GM18868 (cell line): Measurements from ENCODE around the gene TMEM179.
"Not testable (repeated sequence)": the region's sequence is repeated elsewhere in the genome, so short reads cannot be mapped to it uniquely, and the experiment has no call there.

ENCODE experiments used
- ATAC-seq: cut with Tn5 transposase; IDR thresholded peaks from one replicate; pipeline ENCODE4 v1.9.1; 2021; ENCODE audit warnings: mild to moderate bottlenecking, moderate library complexity; ENCODE audit not compliant: unreplicated experiment

The TMEM179 gene

DNA sequence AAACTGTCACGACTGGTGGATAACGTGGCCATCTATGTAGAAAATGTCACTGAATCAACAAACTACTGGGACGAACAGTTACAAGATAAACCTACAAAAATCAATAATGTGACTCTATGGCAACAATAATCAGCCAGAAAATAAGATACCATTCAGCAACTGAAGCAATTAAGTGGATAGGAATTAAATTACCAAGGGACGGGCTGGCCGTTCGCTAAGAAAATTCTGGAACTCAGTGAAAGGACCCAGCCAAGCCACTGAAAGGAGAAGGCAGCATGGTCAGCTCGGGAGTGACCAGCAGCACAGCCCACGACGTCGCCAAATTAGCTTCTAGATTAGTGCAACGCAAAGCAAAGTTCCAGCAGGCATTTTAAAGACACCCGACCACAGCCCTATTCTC is 33.6 kb upstream of the TMEM179 start:
- no peak for ATAC-seq

DNA sequence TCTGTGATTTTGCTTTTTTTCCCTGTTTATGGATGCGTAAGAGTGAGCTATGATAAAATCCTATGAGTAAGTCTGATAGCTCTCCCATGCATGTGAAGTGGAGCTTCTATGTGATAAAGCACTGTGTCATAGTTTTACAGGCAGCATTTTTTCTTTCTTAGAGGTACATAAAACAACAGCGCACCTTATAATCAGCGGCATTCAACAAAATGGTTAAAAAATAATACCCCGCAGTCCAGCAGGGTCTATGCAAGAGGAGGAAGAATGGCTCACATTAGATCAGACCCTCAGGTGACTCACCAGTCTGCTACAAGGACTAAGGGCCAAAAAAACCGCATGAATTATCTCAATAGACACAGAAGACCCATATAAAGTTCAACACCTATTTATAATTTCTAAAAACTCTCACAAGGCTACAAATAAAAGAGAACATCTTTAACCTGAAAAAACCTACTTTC is 33.0 kb upstream of the TMEM179 start:
- ATAC-seq: no peak

DNA sequence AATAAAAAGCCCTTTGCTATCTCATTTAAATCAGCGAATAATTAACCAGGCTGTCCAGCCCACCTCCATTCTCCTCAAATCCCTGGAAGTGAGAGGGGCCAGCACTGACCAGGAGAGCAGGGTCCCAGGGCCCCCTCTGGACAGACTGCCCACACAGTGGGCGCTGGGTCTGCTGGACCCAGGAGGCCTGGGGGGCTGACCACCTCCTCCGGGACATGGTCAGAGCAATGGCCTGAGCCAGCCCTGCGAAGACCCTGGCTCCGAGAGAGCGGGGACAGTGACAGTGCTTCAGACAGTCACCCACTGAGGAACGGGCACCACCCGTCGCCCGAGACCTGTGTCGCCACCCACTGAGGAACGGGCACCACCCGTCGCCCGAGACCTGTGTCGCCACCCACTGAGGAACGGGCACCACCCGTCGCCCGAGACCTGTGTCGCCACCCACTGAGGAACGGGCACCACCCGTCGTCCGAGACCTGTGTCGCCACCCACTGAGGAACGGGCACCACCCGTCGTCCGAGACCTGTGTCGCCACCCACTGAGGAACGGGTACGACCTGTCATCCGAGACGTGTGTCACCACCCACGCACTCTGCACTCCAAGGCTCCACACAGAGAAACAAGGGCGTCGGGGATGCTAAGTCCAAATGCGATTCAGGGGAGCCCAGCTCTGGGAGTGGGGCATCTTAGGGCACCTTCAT is 32.4 kb upstream of the TMEM179 start:
- not testable (repeated sequence) for ATAC-seq

DNA sequence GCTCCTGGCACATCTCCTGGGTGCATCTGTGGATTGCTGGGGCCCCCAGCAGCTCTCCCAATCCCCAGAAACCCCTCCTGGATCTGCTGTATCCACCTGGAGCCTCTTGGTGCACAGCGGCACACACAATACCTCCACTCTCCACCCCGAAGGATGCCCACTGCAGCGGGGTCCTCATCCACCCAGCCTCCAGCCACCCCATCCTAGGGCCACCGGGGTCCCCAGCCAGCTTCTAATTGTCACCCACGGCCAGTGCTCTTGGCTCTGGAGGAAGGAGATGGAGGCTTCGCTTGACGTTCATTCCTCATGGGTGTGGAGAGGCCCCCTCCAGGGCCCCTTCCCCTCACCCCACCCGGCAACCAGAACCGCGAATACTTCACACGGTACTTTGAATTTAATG is 31.6 kb upstream of the TMEM179 start:
- ATAC-seq: no peak

DNA sequence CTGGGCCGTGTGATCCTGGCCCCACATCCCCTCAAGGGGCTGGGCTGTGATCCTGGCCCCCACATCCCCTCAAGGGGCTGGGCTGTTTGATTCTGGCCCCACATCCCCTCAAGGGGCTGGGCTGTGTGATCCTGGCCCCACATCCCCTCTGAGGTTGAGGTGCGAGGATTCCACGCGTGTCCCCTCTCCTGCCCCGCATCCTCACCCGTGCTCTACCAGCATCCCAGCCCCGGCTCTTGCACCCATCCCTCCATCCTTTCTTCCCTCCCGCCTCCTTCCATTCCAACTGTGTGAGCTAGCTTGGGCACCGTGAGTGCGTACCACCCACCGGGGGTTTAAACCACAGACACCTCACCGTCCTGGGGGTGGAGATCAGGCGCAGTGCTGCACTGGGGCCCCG is 31.1 kb upstream of the TMEM179 start:
- ATAC-seq: no peak

DNA sequence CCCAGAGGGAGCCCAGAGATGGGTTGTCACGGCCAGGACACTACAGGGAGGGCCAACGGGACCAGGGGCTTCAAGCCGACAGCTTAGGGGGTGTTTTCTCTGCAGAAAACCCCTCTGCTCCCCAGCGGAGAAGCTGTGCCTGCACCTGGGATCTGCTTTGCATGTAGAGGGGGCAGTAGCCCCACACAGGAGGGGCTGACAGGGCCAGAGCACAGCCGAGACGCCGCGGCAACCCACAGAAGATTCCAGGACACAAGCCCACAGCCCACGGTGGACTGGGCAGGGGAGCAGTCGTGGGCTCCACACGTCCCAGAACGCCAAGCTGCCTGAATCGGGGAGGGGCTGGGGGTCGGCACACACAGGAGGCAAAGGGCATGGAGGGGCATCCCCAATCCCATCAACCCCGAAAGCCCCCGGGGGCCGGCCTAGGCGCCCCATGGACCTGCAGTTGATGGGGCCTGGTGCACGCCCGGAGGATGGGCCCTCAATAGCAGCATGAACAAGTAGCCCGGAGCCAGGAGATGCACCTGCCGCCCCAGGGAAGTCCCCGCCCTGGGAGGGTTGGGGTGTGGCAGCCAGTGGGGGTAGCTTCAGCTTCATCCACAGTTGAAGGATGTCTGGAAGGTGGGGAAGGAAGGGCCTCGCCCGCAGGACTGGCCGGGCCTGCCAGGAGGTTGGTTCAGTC is 30.5 kb upstream of the TMEM179 start:
- ATAC-seq: no peak

DNA sequence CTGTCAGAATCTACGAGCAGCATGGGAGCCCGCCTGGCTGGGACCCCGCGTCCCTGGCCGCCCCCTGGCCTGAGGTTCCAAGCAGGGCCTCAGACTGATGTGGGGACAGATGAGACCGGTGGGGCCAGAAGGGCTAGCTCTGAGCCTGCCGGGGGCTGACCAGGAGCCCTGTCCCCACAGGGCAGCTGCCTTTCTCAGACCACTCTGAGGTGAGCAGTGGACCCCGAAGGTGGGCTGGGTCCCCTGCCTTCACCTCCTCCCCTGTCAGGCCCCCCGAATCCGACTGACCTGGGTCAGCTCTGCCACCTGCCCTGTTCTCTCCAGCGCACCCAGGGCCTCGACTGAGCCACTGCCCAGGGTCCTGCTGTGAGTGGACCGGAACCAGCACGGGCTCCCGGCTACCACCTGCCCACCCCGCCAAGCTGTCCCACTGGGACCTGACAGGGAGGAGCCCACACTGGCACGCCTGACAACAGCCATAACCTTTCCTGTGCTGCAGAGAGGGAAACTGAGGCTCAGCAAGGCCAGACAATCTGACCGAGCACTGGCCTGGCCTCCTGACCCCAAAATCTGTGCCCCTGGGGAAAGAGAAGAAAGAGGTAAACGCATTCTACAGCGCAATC is 29.7 kb upstream of the TMEM179 start:
- no peak for ATAC-seq

DNA sequence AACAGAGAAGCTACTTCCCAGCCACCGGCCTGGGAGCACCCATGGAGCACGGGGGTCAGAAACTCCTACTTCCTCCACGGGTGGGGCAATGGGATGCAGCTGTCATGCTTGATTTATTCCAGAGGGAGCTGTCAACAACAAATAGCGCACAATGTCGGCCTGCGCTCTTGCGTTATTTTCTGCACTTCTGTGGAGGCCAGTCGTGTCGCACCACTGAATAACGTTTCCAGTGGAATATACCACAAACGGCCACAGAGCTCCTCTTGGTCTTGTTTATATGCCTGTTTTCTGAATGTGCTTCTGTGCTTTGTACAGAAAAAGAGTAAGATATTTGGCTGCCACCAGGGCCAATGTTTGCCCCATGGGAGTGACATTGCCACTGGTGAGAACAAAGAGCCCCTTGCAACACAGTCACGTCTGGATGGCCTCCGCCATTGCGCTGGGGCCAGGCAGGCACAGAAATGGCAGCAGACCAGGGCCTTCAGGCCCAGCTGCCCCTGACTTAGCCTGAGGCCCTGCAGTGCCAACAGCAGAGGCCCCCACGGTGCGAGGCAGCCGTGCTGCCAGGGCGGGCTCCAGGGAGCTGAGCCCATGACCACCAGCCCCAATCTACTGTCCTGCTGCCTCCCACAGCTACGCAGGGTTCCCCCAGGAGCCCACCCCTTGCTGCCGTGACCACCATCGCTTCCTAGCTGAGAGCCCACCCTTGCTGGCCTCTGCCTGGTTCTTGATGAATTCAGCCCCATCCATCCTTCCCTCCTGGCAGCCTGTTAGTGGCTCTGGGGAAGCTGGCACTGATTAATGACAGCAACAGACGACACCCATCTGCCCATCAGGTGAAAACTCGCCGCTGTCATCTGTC is 28.9 kb upstream of the TMEM179 start:
- ATAC-seq: no peak

DNA sequence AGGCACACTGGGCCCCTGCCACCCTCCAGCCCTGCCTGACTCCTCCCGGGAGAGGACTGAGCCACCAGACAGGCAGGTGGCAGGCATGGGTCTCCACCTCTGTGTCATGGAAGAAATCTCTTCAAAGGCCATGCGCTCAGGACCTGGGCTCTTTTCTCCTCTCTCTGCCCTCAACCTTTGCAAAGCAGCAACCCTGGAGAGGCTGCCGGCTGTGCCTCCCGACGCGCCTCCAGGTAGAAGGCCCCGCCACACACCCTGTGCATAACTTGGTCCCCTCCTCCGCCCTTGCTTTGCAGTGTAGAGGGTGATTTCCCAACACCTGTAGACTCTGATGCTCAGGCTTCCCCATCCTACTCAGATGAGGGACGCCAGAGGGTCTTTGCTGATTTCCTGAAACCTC is 28.2 kb upstream of the TMEM179 start:
- no peak for ATAC-seq

DNA sequence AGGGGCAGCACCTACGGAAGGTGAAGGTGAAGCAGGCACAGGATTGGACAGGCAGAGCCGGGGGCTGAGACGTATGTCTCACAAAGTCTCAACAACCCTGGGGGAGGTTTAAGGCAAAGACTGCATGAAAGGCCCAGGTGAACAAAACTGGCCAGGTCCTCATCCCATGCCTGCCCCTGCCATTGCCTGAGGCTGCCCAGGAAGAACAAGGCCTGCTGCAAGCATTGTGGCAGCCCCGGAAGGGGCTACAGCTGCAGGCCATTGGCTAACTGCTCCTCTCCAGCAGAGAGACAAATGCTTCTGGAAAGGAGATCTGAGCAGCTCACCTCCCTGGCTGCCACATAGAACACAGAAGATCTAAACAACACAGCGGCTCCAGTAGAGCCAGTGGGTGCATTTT is 20.4 kb upstream of the TMEM179 start:
- ATAC-seq: no peak

DNA sequence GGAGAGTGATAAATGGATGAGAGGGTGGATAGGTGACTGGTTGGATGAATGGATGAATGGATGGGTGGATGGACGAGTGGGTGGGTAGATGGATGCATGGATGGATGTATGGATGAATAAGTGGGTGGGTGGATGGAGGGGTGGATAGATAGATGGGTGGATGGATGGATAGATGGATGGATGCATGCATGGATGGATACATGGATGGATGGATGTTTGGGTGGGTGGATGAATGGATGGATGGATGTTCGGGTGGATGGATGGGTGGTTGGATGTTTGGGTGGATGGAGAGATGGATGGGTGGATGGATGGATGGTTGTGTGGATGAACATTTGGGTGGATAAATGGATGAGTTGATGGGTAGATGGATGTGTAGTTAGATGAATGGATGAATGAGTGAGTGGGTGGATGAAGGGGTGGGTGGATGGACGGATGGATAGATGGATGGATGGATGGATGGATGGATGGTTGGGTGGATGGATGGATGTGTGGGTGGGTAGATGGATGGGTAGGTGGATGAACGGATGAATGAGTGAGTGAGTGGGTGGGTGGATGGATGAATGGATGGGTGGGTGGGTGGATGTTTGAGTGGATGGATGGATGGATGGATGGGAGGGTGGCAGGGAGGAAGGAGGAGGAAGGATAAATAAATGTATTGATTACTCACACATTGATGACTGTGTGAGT is 9.7 kb upstream of the TMEM179 start:
- no peak for ATAC-seq

DNA sequence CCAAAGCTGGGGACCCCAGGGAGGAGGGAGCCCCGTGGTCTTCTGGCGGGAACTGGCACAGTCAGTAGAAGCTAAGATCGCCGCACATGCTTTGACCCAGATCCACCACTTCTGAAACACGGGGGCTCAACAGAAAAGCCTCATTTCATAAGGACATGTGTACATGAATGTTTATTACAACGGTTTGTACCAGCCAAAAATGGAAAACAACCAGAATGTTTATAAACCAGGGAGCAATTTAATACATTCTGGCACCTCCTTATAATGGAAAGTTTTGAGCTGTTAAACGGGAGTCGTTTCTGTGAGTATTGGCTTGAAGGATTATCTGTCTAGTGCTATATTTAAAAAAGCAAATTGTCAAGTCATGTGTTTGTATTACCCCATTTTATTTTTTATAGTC is 7.3 kb upstream of the TMEM179 start:
- no peak for ATAC-seq

DNA sequence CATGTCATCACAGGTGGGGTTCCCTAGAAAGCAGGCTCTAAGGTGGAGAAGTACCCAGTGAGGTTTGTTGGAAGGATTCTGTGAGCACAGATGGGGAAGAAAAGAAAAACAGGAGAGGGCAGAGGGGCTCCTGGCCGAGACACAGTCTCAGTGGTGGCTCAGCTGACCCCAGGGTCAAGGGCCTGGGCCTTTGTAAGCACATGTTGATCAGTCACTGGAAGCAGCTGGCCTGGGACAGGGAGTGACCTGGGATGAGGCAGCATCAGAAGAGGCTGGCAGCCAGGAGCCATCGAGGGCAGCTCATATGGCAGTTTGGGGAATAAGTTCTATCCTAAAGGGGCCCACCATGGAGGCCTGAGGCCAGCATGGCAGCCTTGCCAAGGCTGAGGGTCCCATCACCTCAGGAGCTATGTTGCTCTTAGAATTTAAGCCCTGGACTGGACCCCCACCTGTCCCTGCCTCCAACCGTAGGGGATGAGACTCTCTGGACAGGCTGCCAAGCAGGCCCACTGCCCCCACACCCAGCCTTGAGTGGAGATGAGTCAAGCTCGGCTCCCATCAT is 6.3 kb upstream of the TMEM179 start:
- ATAC-seq: no peak

DNA sequence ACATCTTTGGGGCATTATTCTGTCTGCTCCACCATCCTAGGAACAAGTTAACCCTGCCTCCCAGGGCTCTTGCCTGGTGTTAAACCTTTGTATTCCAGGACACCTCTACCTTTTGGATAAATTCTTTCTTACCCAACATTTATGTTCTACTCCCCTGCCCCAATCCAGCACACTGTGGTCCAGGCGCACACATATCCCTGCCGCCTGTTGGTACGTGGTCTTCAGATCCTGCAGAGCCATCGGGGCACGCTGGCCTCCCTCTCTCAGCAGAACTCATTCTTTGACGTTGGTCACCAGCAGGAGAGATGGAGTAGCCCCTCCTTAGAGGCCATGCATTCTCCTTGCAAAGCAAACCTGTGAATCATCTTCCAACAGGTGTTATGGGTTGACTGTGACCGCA is 5.1 kb upstream of the TMEM179 start:
- ATAC-seq: no peak

DNA sequence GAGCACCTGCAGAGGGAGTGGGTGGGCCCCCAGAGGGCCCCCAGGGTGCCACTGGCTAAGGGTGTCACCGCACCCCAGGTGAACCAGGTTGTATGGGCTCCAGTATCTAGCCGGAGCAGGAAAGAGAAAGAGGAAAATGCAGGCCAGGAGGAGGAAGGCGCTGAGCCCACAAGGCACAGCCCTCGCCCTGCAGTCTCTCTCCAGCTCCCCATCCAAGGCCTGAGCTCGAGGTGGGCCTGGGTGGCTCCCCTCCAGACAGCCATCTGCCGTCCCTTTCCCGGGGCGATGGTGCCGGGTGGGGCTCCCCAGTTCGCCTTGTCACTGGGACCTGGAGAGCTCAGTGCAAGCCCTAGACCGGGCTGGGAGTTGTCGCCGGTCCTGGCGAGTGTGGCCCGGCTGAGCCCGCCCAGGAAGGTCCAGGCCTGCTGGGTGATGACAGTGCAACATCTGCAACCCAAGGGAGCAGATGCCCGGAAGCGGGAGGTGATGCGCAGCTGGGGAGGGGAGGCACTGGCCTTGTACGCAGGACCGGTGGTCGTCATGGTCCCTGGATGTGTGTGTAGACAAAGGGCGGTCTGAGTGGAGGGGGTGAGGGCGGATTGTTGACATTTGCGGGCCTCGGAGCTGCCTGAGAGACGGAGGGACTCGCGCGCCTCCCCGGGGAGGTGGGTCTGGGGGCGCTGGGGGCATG is 716 bp downstream of the TMEM179 start:
- no peak for ATAC-seq

DNA sequence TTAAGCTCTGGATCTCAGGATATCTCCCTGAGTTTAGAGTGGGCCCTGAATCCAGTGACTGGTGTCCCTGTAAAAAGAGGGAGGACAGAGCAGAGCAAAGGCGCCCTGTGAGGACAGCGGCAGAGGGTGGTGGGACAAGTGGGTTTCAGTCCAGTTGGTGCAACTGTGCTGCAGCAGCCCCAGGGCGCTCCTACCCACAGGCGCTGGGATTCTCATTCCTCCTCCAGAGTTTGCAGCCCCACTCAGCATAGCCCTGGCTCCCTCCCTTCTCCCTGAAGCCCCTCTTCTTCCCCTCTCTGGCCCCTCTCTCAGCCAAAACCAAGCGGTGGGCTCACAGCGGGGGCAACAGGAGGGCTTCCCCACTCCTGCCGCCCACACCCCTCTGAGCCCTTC is 1.6 kb downstream of the TMEM179 start:
- no peak for ATAC-seq

DNA sequence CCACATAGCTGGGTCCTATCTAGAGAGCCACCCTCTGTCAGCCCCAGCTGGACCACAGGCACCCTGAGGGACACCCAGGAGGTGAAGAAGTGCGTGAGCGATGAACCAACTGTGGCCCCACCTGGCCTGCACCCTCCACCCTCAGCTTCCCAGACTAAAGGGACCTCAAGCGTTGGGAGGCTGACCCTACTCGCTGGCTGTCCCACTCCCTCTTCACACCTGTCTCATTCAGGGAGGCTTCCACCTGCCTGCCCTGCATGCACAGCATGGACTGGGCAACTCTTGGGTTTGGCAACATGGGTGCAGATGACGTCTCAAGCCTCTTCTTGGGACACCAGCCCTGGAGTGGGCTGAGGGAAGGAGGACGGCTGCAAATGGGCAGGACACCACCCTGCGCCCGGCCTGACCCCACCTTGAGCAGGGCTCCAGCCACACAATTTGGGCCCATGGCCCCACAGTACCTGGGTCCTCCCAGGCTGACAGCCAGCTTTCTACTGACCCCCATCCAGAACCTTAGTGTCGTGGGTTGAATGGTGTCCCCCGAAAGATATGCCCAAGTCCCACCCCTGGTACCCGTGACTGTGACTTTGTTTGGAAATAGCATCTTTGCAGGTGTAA is 2.1 kb downstream of the TMEM179 start:
- no peak for ATAC-seq

DNA sequence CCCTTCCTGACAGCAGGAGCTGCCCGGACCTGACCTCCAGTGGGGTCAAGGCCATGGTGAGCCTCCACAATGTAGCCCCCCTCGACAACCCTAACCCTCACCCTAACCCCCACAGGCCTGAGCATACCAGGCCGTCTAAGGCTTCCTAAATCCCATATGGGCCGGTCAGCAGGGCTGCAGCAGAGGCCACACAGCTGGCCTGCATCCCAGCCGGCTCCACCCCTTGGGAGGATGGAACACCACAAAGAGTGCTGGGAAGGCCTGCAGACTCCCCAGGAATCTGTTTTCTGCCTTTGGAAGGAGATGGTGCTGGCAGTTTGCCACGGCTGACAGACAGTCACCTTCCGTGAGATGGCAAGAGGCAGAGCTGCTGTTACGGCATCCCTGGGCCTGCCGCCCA is 2.8 kb downstream of the TMEM179 start:
- no peak for ATAC-seq

DNA sequence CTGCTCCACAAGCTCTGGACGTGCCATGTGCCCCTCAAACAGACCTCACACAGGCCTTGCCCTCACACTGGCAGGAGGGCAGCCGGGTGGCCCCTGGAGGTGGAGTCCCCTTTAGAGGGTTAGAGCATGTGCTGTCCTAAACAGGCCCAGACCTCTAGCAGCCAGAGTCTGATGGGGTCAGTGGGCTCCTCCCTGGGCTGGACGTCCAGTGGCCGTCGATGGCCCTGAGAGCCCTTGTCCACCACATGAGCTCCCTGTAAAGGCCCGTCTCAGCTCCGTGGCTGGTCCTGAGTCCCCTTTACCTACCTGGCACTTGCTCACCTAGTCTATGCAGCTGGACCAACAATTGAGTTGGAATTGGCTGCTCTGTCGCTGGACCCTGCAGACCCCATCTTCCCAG is 3.8 kb downstream of the TMEM179 start:
- ATAC-seq: no peak
